ENCODE results near the gene PPP5C. TPM values are rescaled to one million over a fixed set of nuclear protein-coding genes. Genes with fewer than 3 reads are reported as not detected.

The PPP5C gene
- total RNA-seq, 1 experiment from 2014 or later = 79.9 TPM

DNA sequence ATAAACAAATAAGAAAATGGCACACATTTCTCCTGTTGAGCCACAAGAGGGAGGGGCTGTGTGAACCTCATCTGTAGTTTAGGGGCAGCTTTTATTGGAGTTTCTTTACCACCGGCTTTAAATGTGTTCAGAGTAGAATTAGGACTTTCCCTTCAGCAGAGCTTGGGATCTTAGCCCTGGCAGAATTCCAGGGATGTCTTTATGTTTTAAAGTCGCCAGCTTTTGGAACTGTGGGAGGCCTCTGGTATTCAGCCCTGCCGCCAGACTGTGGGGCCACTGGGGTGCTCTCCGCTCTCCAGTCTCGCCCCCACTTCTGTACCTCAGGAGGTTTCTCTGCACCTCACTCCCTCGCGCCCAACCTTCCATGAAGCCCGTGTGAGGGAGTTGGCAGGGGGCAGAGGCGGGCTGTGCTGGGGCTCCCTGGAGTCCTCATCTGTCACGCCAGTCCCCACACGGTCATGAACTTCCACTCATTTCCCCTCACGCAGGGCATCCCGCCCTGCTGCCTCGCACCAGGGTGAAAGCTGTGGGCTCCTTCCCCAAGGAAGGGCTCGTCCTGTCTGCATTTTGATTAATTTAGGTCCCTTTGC is 35.0 kb downstream of the PPP5C start:
- Histone ChIP-seq H2AFZ (ENCODE audit: low read length) (no peak overlapping the region), H3K9ac (ENCODE audit: low read length) (no peak overlapping the region), H3K4me1 (ENCODE audit: insufficient read depth, low read length) (peaks cover 9% of the 10 kb centered on the region), H3K36me3 (ENCODE audit: low read depth, low read length) (peaks cover 14% of the 10 kb centered on the region), H3K79me2 (ENCODE audit: low read length) (peaks cover 12% of the 10 kb centered on the region; the same call in 1 of the 2 replicates), H3F3A (ENCODE audit: low read length, unreplicated experiment) (no peaks in the 10 kb centered on the region), H4K20me1 (ENCODE audit: low read length) (0 out of 2 replicates have a peak, but pooled peaks cover 4% of the 10 kb centered on the region), H3K27me3 (ENCODE audit: low read length) (no peaks in the 10 kb centered on the region), H3K4me3 (ENCODE audit: low read length) (no peak overlapping the region), H3K9me2 (replicated peaks; ENCODE audit: low read length) (no peaks in the 10 kb centered on the region), H3K27ac (ENCODE audit: low read length) (no peak overlapping the region), H3K4me2 (ENCODE audit: low read length) (no peak overlapping the region), H3K9me3 (ENCODE audit: low read length) (no peaks in the 10 kb centered on the region)
- ChIA-PET POLR2A (ENCODE audit: unreplicated experiment) (no interaction called here), CTCF (no interaction called here)
- ATAC-seq = no peak
- no peak for DNase-seq
- BruUV-seq (replicated peaks) = no TSS peak
- no peak for TF ChIP-seq EZH2phosphoT487 (IDR thresholded peaks at IDR 0.05; ENCODE audit: borderline replicate concordance, low read length)
- no peak for TF ChIP-seq EZH2 (IDR thresholded peaks at IDR 0.05; ENCODE audit: low read length, unreplicated experiment)
- TF ChIP-seq, protein P1, sequence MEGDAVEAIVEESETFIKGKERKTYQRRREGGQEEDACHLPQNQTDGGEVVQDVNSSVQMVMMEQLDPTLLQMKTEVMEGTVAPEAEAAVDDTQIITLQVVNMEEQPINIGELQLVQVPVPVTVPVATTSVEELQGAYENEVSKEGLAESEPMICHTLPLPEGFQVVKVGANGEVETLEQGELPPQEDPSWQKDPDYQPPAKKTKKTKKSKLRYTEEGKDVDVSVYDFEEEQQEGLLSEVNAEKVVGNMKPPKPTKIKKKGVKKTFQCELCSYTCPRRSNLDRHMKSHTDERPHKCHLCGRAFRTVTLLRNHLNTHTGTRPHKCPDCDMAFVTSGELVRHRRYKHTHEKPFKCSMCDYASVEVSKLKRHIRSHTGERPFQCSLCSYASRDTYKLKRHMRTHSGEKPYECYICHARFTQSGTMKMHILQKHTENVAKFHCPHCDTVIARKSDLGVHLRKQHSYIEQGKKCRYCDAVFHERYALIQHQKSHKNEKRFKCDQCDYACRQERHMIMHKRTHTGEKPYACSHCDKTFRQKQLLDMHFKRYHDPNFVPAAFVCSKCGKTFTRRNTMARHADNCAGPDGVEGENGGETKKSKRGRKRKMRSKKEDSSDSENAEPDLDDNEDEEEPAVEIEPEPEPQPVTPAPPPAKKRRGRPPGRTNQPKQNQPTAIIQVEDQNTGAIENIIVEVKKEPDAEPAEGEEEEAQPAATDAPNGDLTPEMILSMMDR (conservative IDR thresholded peaks at IDR 0.05; ENCODE audit: low read depth, low read length) = no peak
- intact Hi-C loops (cut with micrococcal nuclease) = no loop called here

DNA sequence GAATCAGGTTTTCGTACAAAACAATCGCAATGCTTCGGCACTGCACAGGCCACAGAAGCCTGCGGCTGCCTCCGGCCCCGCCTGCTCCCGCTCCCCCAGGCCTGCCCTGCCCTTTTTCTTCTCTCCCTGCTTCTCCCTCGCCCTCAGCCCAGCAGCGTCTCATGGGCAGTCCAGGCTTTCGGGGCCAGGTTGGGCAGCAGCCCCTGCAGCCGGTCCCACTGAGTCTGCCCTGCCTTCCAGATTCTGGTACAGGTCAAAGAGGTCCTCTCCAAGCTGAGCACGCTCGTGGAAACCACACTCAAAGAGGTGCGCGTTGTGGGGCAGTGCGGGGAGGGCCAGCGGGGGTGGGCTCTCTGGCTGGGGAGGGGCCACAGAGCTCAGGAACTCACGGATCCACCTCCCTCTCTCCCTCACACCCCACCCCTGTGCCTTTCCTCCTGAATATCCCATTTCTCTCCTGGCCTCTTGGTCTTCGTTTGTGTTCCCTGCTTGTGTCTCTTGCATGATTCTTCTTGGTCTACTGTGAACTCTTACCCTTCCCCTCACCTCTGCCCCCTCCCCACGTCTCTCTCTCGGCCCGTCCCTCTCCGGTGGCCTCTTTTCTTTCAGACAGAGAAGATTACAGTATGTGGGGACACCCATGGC is 36.4 kb downstream of the PPP5C start:
- ChIA-PET POLR2A (ENCODE audit: unreplicated experiment) (no interaction called here), CTCF (no interaction called here)
- H3K79me2 ChIP-seq (ENCODE audit: low read length) = peaks cover 12% of the 10 kb centered on the region; the same call in 1 of the 2 replicates
- H3K9me3 ChIP-seq (ENCODE audit: low read length) = no peaks in the 10 kb centered on the region
- intact Hi-C loops (cut with micrococcal nuclease) = no loop called here
- H3K36me3 ChIP-seq (ENCODE audit: low read depth, low read length) = peaks cover 6% of the 10 kb centered on the region
- 0 out of 2 replicates have a peak, but pooled peaks cover 2% of the 10 kb centered on the region for H3K4me1 ChIP-seq (ENCODE audit: insufficient read depth, low read length)
- 0 out of 2 replicates have a peak, but pooled peaks cover 4% of the 10 kb centered on the region for H4K20me1 ChIP-seq (ENCODE audit: low read length)
- H3K4me3 ChIP-seq (ENCODE audit: low read length) = no peak overlapping the region
- no peaks in the 10 kb centered on the region for H3F3A ChIP-seq (ENCODE audit: low read length, unreplicated experiment)
- DNase-seq = no peak
- H3K27ac ChIP-seq (ENCODE audit: low read length) = no peak overlapping the region
- no peak overlapping the region for H3K4me2 ChIP-seq (ENCODE audit: low read length)
- no peak overlapping the region for H3K9ac ChIP-seq (ENCODE audit: low read length)
- no peaks in the 10 kb centered on the region for H3K27me3 ChIP-seq (ENCODE audit: low read length)
- no peak for ATAC-seq
- no peak for TF ChIP-seq EZH2 (IDR thresholded peaks at IDR 0.05; ENCODE audit: low read length, unreplicated experiment)
- TF ChIP-seq EZH2phosphoT487 (IDR thresholded peaks at IDR 0.05; ENCODE audit: borderline replicate concordance, low read length) = no peak
- TF ChIP-seq, protein P1 (conservative IDR thresholded peaks at IDR 0.05; ENCODE audit: low read depth, low read length) = no peak
- no TSS peak for BruUV-seq (replicated peaks)
- H2AFZ ChIP-seq (ENCODE audit: low read length) = no peak overlapping the region
- H3K9me2 ChIP-seq (replicated peaks; ENCODE audit: low read length) = no peaks in the 10 kb centered on the region

- intact Hi-C loops (cut with micrococcal nuclease) = no loop called here
- Histone ChIP-seq H3K9ac (ENCODE audit: low read length) (no peak overlapping the region), H4K20me1 (ENCODE audit: low read length) (0 out of 2 replicates have a peak, but pooled peaks cover 4% of the 10 kb centered on the region), H3K27me3 (ENCODE audit: low read length) (no peaks in the 10 kb centered on the region), H3K9me2 (replicated peaks; ENCODE audit: low read length) (no peaks in the 10 kb centered on the region), H3F3A (ENCODE audit: low read length, unreplicated experiment) (no peaks in the 10 kb centered on the region), H2AFZ (ENCODE audit: low read length) (no peak overlapping the region), H3K79me2 (ENCODE audit: low read length) (peaks cover 12% of the 10 kb centered on the region; the same call in 1 of the 2 replicates), H3K27ac (ENCODE audit: low read length) (no peak overlapping the region), H3K9me3 (ENCODE audit: low read length) (no peaks in the 10 kb centered on the region), H3K36me3 (ENCODE audit: low read depth, low read length) (peaks cover 9% of the 10 kb centered on the region), H3K4me1 (ENCODE audit: insufficient read depth, low read length) (no peaks in the 10 kb centered on the region), H3K4me2 (ENCODE audit: low read length) (no peak overlapping the region), H3K4me3 (ENCODE audit: low read length) (no peak overlapping the region)
- TF ChIP-seq EZH2 (IDR thresholded peaks at IDR 0.05; ENCODE audit: low read length, unreplicated experiment) = no peak
- TF ChIP-seq EZH2phosphoT487 (IDR thresholded peaks at IDR 0.05; ENCODE audit: borderline replicate concordance, low read length) = no peak
- TF ChIP-seq, protein P1 (conservative IDR thresholded peaks at IDR 0.05; ENCODE audit: low read depth, low read length) = no peak
- DNase-seq (no peak), ATAC-seq (no peak)
- no TSS peak for BruUV-seq (replicated peaks)
- CTCF ChIA-PET = no interaction called here
- POLR2A ChIA-PET (ENCODE audit: unreplicated experiment) = no interaction called here
Observed at GRCh38 chr19:46383846-46384245, 37.0 kb downstream of the PPP5C start.

All from PC-3 (cell line).